NCI-H82 (cell line): ENCODE data around the gene RNF8.
"Not testable (repeated sequence)": the region's sequence is repeated elsewhere in the genome, so short reads cannot be mapped to it uniquely, and the experiment has no call there.

ENCODE experiments used
- DNase-seq: peaks from one replicate; lab custom pipeline; 2025; lab: John Stamatoyannopoulos, UW

RNF8 gene

DNA sequence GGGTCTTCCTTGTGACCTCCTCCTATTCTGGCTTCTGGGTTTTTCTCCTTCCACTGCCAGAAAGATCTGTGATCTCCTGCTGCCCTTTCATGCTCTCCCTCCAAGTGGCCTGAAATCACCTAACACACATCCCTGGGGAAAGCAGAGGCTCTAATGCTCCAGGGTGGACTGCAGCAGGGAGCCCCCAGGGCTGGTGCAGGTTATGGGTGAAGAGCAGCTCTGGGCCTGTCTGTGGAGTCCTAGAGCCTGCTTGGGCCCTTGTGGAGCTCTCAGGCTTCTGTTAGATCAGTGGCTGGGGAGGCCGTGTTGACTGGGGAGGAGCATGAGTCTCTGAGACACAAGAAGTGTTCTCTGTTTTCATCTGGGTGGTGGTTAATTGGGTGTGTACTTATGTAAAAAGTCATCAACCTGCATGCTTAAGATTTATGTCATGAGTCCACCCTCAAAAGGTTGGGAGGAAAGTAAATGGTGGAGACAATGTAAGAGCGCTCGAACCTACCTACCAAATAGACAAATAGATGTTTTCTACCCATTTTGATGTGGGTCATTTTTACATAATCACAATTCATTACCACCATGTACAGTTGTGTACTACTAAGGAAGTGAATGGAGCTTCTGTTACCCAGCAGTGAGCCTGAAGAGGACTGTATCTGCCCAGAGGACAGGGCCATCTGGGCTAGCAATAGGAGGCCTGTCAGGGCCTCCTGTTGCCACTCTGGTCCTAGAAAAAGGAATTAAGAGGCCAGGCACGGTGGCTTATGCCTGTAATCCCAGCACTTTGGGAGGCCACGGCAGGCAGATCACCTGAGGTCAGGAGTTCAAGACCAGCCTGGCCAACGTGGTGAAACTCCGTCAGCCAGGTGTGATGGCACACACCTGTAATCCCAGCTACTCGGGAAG lies 32.0 kb upstream of the RNF8 start:
- DNase-seq = peak; percentile 44

GRCh38 chr6:37323580-37323979 lies 30.2 kb upstream of the RNF8 start:
- no peak for DNase-seq

- DNase-seq = no peak
Measured at GRCh38 chr6:37324131-37325033, 29.4 kb upstream of the RNF8 start.

- not testable (repeated sequence) for DNase-seq
Measured at GRCh38 chr6:37330345-37330744, 23.4 kb upstream of the RNF8 start.

- no peak for DNase-seq
Measured at GRCh38 chr6:37331047-37331446, 22.7 kb upstream of the RNF8 start.

DNA sequence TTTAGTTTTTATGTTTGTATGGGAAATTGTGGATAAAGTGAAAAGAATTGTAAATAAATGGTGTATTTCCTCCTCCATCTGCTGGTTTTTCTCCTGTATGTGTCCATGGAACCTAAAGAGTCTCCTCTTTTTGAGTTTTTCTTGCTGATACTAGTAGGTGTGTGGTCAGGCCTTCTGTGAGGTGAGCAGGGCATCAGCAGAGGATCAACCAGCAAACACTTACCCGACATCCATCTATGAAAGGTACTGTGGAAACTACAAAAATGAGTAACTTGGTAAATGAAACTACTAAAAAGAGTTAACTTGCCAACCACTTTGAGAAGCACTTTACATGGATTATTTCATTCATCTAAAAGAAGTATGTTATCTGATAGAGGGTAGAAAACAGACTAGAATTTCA lies 20.9 kb upstream of the RNF8 start:
- no peak for DNase-seq

DNA sequence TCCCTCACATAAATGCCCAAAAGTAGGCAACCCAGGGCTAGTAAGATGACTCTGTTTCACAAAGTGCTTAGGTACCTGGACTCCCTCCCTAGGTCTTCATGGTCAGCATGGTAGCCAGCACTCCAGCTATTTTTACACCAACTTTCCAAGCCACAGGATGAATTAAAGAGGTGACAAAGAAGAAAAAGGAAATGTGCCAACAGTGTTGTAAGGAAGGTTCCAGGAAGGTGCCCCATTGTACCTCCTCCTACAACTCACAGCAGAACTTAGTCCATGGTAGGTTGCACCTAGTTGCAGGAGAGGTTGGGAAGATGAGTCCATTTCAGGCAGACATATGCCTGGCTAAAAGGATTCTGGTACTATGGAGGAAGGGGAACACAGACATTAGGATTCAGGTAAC lies 19.7 kb upstream of the RNF8 start:
- no peak for DNase-seq

GRCh38 chr6:37338317-37338716 lies 15.5 kb upstream of the RNF8 start:
- not testable (repeated sequence) for DNase-seq

DNA sequence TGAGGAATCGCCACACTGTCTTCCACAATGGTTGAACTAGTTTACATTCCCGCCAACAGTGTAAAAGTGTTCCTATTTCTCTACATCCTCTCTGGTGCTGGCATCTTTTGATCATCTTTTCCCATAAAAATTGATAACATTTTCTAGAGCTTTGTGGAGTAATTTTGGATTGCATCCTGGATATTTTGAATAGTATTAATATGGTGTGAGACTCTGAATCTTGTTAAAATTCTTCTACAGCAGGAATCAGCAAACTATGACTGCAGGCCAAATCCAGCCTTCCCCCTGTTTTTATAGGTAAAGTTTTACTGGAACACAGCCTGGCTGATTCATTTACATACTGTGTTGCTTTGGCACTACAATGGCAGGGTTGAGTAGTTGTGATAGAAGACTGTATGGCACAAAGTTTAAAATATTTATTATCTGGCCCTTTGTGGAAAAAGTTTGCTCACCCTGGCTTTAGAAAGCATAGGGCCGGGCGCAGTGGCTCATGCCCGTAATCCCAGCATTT lies 15.0 kb upstream of the RNF8 start:
- DNase-seq = no peak

DNA sequence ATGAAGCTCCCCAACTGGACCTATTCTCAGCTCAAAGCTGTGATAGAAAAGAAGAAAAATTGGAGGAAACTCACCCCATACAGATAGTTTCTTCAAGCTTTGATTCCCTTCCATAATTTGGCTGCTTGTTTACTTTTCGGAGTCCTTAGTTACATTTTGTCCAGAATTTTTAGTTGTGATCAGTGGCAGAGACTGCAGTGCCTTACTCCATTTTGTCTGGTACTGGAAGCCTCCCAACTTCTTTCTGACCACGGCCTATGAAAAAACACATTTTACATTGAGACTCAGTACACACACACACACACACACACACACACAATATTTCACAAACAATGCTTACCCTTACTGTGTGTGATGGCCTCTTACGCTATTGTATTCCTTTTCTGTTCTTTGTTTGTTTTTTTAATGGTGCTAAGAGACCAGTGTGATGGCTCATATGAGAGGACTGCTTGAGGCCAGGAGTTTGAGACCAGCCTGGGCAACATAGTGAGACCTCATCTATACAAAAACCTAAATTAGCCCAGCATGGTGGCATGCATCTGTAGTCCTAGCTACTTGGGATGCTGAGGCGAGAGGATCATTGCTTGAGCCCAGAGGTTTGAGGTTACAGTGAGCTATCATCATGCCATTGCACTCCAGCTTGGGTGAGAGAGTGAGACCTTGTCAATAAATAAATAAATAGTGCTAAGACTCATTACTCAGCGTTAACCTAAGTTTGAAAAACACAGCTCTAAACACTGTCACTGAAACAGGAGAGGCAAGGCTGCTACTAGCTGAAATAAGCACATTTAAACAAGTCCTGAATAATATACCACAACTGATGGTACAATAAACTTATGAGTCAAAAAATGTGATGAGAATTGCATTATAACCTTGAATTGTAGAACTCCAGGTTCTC lies 13.8 kb upstream of the RNF8 start:
- DNase-seq = no peak

DNA sequence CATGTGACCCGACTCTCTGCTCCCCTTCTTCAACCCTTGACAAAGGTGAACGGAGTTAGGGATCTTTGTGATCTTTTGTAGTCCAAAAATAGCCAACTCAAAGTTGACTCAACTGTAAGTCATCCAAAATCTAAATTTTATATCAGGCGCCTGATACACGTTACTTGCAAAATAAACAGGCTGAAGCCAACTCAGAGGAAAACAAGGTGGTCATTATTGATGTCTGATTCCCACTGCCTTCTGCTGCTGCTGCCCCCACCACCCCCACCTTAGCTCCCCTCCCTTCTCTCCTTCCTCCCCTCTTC lies 13.2 kb upstream of the RNF8 start:
- DNase-seq = no peak

DNA sequence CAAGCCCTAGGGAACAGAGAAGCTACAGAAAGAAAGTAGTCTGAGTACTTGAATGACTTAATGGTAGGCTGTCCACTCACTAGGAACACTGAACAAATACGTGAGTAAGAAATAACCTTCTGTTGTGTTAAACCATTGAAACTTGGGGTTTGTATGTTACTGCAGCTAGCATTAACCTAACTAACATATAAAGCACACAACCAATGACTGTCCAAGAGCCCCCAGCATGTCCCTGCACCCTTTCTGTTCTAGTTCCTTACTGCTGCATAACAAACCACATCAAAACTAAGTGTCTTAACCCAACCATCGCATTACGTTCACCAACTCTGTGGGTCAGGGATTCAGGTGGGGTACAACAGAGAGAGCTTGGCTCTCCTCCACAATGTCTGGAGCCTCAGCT lies 10.5 kb upstream of the RNF8 start:
- DNase-seq = no peak

DNA sequence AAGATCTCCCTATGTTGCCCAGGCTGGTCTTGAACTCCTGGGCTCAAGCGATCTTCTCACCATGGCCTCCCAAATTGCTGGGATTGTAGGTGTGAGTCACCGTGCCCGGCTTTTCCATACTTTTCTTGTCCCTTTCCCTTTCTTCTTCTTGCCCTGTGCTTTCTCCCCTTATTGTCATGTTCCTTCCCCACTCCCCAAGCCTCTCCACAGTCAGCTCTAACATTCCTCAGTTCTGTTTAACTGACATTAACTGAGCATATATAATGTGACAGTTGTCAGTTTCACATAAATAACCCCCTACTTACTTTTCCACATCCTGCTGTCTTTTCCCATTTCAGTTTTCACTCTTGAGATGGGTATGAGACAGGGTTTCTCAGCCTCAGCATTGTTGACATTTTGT lies 9.5 kb upstream of the RNF8 start:
- DNase-seq = no peak

DNA sequence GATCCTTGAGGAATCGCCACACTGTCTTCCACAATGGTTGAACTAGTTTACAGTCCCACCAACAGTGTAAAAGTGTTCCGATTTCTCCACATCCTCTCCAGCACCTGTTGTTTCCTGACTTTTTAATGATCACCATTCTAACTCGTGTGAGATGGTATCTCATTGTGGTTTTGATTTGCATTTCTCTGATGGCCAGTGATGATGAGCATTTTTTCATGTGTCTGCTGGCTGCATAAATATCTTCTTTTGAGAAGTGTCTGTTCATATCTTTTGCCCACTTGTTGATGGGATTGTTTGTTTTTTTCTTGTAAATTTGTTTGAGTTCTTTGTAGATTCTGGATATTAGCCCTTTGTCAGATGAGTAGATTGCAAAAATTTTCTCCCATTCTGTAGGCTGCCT lies 8.0 kb upstream of the RNF8 start:
- not testable (repeated sequence) for DNase-seq

DNA sequence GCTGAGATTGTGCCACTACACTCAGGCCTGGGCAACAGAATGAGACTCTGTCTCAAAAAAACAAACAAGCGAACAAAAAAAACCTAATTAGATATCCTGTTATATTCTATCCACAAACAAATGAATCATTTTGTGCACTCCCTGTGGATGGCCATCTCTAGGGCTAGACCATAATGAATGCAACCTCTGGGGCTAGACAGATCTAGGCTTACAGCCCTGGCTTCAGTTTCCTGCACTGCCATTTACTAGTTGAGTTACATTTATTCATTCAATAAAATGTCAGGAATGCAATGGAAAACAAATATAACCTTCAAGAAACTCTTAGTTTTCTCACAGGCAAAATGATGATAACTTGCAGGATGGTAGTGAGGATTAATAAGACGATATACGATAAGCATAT lies 6.6 kb upstream of the RNF8 start:
- DNase-seq = no peak

DNA sequence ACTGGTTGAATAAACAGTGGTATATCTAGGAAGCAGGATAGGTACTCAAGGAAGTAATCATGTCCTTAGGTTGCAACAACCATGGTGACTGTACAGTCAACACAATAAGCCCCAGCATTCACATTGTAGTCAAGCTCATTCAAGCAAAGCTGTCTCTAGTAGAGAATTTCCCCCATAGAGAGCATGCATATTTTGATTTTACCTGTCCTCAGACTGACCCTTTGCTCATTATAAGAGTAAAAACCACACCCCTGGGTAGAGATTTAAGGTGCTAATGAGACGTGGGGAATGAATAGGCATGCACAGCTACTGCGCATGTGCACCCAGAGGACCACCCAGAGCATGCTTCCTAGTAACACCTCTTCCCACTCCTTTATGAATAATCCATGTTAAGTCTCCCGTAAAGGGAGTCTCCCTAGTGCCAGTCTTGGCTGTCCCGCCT lies 6.1 kb upstream of the RNF8 start:
- no peak for DNase-seq

- DNase-seq = no peak
Measured at GRCh38 chr6:37351027-37351426, 2.8 kb upstream of the RNF8 start.

DNA sequence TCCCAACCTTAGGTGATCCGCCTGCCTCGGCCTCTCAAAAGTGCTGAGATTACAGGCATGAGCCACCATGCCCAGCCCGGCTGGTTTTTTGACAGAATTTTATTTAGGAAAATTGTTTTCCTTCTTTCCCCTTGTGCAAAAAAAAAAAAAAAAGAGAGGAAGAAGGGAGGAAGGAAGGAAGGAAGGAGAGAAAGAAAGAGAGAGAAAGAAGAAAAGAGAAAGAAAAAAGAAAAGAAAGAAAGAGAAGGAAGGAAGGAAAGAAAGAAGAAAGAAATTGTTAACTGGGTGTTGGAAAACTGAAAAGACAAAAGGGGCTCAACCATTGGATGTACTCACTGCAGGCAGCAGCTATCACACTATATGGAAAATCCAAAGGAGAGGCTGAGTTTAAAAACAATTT lies 1.4 kb upstream of the RNF8 start:
- DNase-seq = no peak

- DNase-seq = peak; percentile 51
Measured at GRCh38 chr6:37354526-37355384, 972 bp downstream of the RNF8 start.

GRCh38 chr6:37357288-37357687 lies 3.5 kb downstream of the RNF8 start:
- no peak for DNase-seq

DNA sequence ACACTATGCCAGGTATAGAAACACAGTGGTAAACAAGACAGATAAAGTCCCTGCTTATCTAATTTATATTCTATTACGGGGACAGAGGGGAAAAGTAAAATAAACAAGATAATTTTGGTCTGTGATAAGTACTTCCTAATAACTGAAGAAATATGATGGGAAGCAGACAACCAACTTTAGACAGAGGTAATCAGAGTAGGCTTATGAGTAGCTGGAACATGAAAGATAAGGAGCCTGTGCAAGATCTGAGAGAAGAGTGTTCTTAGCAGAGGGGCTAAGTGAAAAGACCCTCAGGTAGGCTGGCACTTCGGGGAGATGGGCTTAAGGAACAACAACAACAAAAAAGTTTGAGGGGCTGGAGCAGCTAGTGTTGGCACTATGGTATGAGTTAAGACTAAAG lies 4.1 kb downstream of the RNF8 start:
- no peak for DNase-seq
